Fibroblast of lung (primary cell): ENCODE measurements around the gene PXYLP1.

Experiments used
- CTCF ChIP-seq, 2 donors: IDR thresholded peaks in 1 of 2; conservative IDR thresholded peaks in 1 of 2; 1 replicate in 1 of 2; 2 replicates in 1 of 2; pipeline ENCODE4 v1.5.1; 2011 to 2012; ENCODE audit warnings: low read length in 2 of 2, control low read depth in 1 of 2, inconsistent platforms in 1 of 2, low read depth in 1 of 2, mild to moderate bottlenecking in 1 of 2
- EZH2 ChIP-seq: IDR thresholded peaks from 2 replicates; pipeline ENCODE4 v1.5.1; 2012; ENCODE audit warnings: low read length, control low read depth, mild to moderate bottlenecking; ENCODE audit errors: missing control alignments

GRCh38 chr3:141223673-141224166, 7.9 kb upstream of the PXYLP1 start:
- TF ChIP-seq CTCF (conservative IDR thresholded peaks at IDR 0.05 in 1 of 2, IDR thresholded peaks at IDR 0.05 in 1 of 2; ENCODE audit: low read depth in 1 of 2, low read length in 2 of 2) (no peak), EZH2 (no peak)
